ENCODE results near the gene SUCNR1. TPM values are rescaled to one million over a fixed set of nuclear protein-coding genes. Genes with fewer than 3 reads are reported as not detected.

SUCNR1 gene
- total RNA-seq, 1 donor from 2014 or later, result 0.30 TPM

GRCh38 chr3:151906751-151907150 lies 33.3 kb downstream of the SUCNR1 start:
- Histone ChIP-seq H3K4me3 (no peak overlapping the region), H3K36me3 (no peaks in the 10 kb centered on the region), H3K4me1 (peaks cover 27% of the 10 kb centered on the region), H3K27ac (replicated peaks) (no peak overlapping the region), H3K9me3 (replicated peaks) (no peaks in the 10 kb centered on the region), H3K27me3 (ENCODE audit: low read depth) (no peaks in the 10 kb centered on the region)
- DNase-seq, result no peak
- TF ChIP-seq, protein P1, sequence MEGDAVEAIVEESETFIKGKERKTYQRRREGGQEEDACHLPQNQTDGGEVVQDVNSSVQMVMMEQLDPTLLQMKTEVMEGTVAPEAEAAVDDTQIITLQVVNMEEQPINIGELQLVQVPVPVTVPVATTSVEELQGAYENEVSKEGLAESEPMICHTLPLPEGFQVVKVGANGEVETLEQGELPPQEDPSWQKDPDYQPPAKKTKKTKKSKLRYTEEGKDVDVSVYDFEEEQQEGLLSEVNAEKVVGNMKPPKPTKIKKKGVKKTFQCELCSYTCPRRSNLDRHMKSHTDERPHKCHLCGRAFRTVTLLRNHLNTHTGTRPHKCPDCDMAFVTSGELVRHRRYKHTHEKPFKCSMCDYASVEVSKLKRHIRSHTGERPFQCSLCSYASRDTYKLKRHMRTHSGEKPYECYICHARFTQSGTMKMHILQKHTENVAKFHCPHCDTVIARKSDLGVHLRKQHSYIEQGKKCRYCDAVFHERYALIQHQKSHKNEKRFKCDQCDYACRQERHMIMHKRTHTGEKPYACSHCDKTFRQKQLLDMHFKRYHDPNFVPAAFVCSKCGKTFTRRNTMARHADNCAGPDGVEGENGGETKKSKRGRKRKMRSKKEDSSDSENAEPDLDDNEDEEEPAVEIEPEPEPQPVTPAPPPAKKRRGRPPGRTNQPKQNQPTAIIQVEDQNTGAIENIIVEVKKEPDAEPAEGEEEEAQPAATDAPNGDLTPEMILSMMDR (IDR thresholded peaks at IDR 0.05; ENCODE audit: borderline replicate concordance), result no peak
- intact Hi-C loops (cut with micrococcal nuclease), result no loop called here

DNA sequence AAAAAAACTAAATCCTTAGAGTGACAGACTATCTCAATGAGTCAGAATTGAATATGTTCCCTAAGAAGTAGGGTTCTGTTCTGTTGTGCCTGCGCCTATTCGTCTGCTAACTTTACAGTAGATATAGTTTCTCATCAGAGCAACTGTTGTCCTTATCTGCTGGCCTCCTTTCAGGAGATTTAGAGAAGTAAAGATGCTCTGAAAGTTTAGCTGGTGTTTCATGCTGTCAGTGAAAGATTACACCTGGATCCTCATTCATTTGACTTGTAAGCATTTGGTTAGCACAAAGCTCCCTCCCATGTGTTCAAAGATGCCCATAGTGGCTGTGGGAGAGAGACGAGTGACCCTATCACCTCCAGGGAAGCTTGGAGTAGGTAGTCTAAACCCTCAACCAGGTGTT lies 35.0 kb downstream of the SUCNR1 start:
- no peaks in the 10 kb centered on the region for H3K36me3 ChIP-seq
- DNase-seq, result no peak
- H3K27ac ChIP-seq (replicated peaks), result no peak overlapping the region
- H3K9me3 ChIP-seq (replicated peaks), result no peaks in the 10 kb centered on the region
- intact Hi-C loops (cut with micrococcal nuclease), result no loop called here
- H3K27me3 ChIP-seq (ENCODE audit: low read depth), result no peaks in the 10 kb centered on the region
- H3K4me3 ChIP-seq, result no peak overlapping the region
- H3K4me1 ChIP-seq, result peaks cover 10% of the 10 kb centered on the region
- TF ChIP-seq, protein P1 (IDR thresholded peaks at IDR 0.05; ENCODE audit: borderline replicate concordance), result no peak

GRCh38 chr3:151909681-151910405 lies 36.4 kb downstream of the SUCNR1 start:
- Histone ChIP-seq H3K27ac (replicated peaks) (no peak overlapping the region), H3K4me1 (no peaks in the 10 kb centered on the region), H3K27me3 (ENCODE audit: low read depth) (no peaks in the 10 kb centered on the region), H3K36me3 (no peaks in the 10 kb centered on the region), H3K9me3 (replicated peaks) (no peaks in the 10 kb centered on the region), H3K4me3 (no peak overlapping the region)
- DNase-seq, result no peak
- intact Hi-C loops (cut with micrococcal nuclease), result no loop called here
- TF ChIP-seq, protein P1 (IDR thresholded peaks at IDR 0.05; ENCODE audit: borderline replicate concordance), result no peak

DNA sequence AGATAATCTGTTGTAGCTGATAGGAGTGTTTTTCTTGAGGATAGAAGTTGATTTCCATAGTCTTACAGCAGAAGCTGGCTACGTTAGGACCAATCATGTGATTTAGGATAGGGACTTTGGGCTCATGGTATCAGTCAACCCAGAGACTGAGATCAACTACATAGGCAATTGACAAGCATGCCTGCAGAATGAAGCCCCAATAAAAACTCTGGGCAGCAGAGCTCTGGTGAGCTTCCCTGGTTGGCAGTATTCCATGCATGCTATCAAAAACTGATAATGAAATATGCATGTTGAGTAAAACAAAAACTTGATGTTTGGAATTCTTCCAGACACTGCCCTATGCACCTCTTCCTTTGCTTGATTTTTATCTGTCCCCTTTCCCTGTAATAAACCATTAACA lies 38.0 kb downstream of the SUCNR1 start:
- Histone ChIP-seq H3K4me3 (no peak overlapping the region), H3K4me1 (no peaks in the 10 kb centered on the region), H3K9me3 (replicated peaks) (no peaks in the 10 kb centered on the region), H3K36me3 (no peaks in the 10 kb centered on the region), H3K27me3 (ENCODE audit: low read depth) (no peaks in the 10 kb centered on the region), H3K27ac (replicated peaks) (no peak overlapping the region)
- TF ChIP-seq, protein P1 (IDR thresholded peaks at IDR 0.05; ENCODE audit: borderline replicate concordance), result no peak
- DNase-seq, result no peak
- intact Hi-C loops (cut with micrococcal nuclease), result no loop called here

GRCh38 chr3:151912028-151912427 lies 38.6 kb downstream of the SUCNR1 start:
- no peaks in the 10 kb centered on the region for H3K4me1 ChIP-seq
- no peaks in the 10 kb centered on the region for H3K9me3 ChIP-seq (replicated peaks)
- TF ChIP-seq, protein P1 (IDR thresholded peaks at IDR 0.05; ENCODE audit: borderline replicate concordance), result no peak
- intact Hi-C loops (cut with micrococcal nuclease), result no loop called here
- H3K36me3 ChIP-seq, result no peaks in the 10 kb centered on the region
- no peaks in the 10 kb centered on the region for H3K27me3 ChIP-seq (ENCODE audit: low read depth)
- no peak overlapping the region for H3K4me3 ChIP-seq
- H3K27ac ChIP-seq (replicated peaks), result no peak overlapping the region
- DNase-seq, result no peak

Data from left ventricle myocardium inferior (tissue), 1 donor.